ENCODE results near the gene PTCRA. TPM values are rescaled to one million over a fixed set of nuclear protein-coding genes. Genes with fewer than 3 reads are reported as not detected.

Gene PTCRA
- total RNA-seq, 6 donors from 2014 or later, result 3.3 to 10.7 (median 7.1) TPM; not detected in 2

GRCh38 chr6:42958125-42958524 is 42.3 kb downstream of the PTCRA start:
- no peak for DNase-seq
- H3K36me3 ChIP-seq, result peaks cover 0 to 7% (median under 1%) of the 10 kb centered on the region in 4 donors
- WGBS, 2 donors, result 89% methylated on average over 8 of the region's 8 CpGs
- no peak for TF ChIP-seq CTCF (IDR thresholded peaks at IDR 0.05)
- no peak for TF ChIP-seq POLR2AphosphoS5 (IDR thresholded peaks at IDR 0.05)
- no peak for TF ChIP-seq EP300 (IDR thresholded peaks at IDR 0.05)
- no peak for TF ChIP-seq POLR2A (IDR thresholded peaks at IDR 0.05)
- no peak overlapping the region for H3K4me3 ChIP-seq
- no peak for ATAC-seq (ENCODE audit: low FRiP score in 2 of 2)
- H3K27ac ChIP-seq, result no peak overlapping the region
- peaks cover 7 to 19% (median 13%) of the 10 kb centered on the region in 4 donors for H3K4me1 ChIP-seq
- no peaks in the 10 kb centered on the region for H3K9me3 ChIP-seq
- H3K27me3 ChIP-seq, result peaks cover 0 to 8% (median 0%) of the 10 kb centered on the region in 4 donors

GRCh38 chr6:42959917-42960242 is 44.0 kb downstream of the PTCRA start:
- ATAC-seq (ENCODE audit: low FRiP score in 2 of 2) (peak in 1 of 2 donors; percentile 15), DNase-seq (no peak)
- Histone ChIP-seq H3K27ac (peak overlapping the region in 2 of 4 donors; percentile 71 to 74), H3K4me1 (peaks cover 7 to 19% (median 13%) of the 10 kb centered on the region in 4 donors), H3K27me3 (peaks cover 0 to 8% (median 0%) of the 10 kb centered on the region in 4 donors), H3K4me3 (peak overlapping the region in 3 of 4 donors; percentile 45 to 61 (median 54)), H3K36me3 (peaks cover 4 to 22% (median 11%) of the 10 kb centered on the region in 4 donors), H3K9me3 (no peaks in the 10 kb centered on the region)
- TF ChIP-seq POLR2A (IDR thresholded peaks at IDR 0.05), result no peak
- TF ChIP-seq POLR2AphosphoS5 (IDR thresholded peaks at IDR 0.05), result no peak
- no peak for TF ChIP-seq CTCF (IDR thresholded peaks at IDR 0.05)
- TF ChIP-seq EP300 (IDR thresholded peaks at IDR 0.05), result no peak
- 18 to 38% methylated on average over 13 of the region's 13 CpGs for WGBS, 2 donors

GRCh38 chr6:42960243-42961019 is 44.6 kb downstream of the PTCRA start, which contains the start of gene GNMT:
GNMT (plus strand) TSS chr6:42960754; CDS start chr6:42960768, 14 bp downstream.
- H3K9me3 ChIP-seq, result no peaks in the 10 kb centered on the region
- peaks cover 7 to 19% (median 13%) of the 10 kb centered on the region in 4 donors for H3K4me1 ChIP-seq
- DNase-seq (peak; percentile 90 to 95), ATAC-seq (ENCODE audit: low FRiP score in 2 of 2) (peak; percentile 82 to 93)
- peak within 1 kb of the TSS; percentile 34 to 61 (median 50) for H3K4me3 ChIP-seq
- H3K27ac ChIP-seq, result peak within 1 kb of the TSS in 2 of 4 donors; percentile 71 to 74
- TF ChIP-seq CTCF (IDR thresholded peaks at IDR 0.05) (no peak), POLR2AphosphoS5 (IDR thresholded peaks at IDR 0.05) (peak in 1 of 2 donors; percentile 76), POLR2A (IDR thresholded peaks at IDR 0.05) (peak in 3 of 4 donors; percentile 36 to 69 (median 40)), EP300 (IDR thresholded peaks at IDR 0.05) (peak in 1 of 4 donors; percentile 30)
- H3K27me3 ChIP-seq, result peaks cover 0 to 8% (median 0%) of the 10 kb centered on the region in 4 donors
- 7 to 15% methylated on average over 13 to 46 of the region's 62 CpGs for WGBS, 2 donors
- H3K36me3 ChIP-seq, result peaks cover 5 to 28% (median 15%) of the 10 kb centered on the region in 4 donors

GRCh38 chr6:42961020-42961470 is 45.2 kb downstream of the PTCRA start:
- no peak for TF ChIP-seq CTCF (IDR thresholded peaks at IDR 0.05)
- Histone ChIP-seq H3K36me3 (peaks cover 5 to 34% (median 16%) of the 10 kb centered on the region in 4 donors), H3K9me3 (no peaks in the 10 kb centered on the region), H3K27me3 (peaks cover 0 to 8% (median 0%) of the 10 kb centered on the region in 4 donors), H3K27ac (peak overlapping the region in 2 of 4 donors; percentile 71 to 74), H3K4me1 (peaks cover 7 to 19% (median 13%) of the 10 kb centered on the region in 4 donors), H3K4me3 (peak overlapping the region; percentile 34 to 61 (median 50))
- no peak for DNase-seq
- ATAC-seq (ENCODE audit: low FRiP score in 2 of 2), result no peak
- WGBS, 2 donors, result 29 to 47% methylated on average over 12 to 15 of the region's 15 CpGs
